Nephron progenitor cell (in vitro differentiated cells): ENCODE measurements around the gene CBARP.

Source experiments
- DNase-seq: peaks from one replicate; pipeline ENCODE4 v3.0.0; 2021
- H3K27ac Mint-ChIP-seq: 2 replicates; pipeline ENCODE4 v1.8.0; 2021; ENCODE audit warnings: mild to moderate bottlenecking, moderate library complexity, mixed read lengths
- H3K27me3 Mint-ChIP-seq: 2 replicates; pipeline ENCODE4 v1.8.0; 2021; ENCODE audit warnings: mild to moderate bottlenecking, low read depth, mixed read lengths; ENCODE audit not compliant: poor library complexity
- H3K36me3 Mint-ChIP-seq: 2 replicates; pipeline ENCODE4 v1.8.0; 2021; ENCODE audit warnings: low read depth, mixed read lengths
- H3K4me1 Mint-ChIP-seq: 2 replicates; pipeline ENCODE4 v1.8.0; 2021; ENCODE audit warnings: mixed read lengths
- H3K4me3 Mint-ChIP-seq: 2 replicates; pipeline ENCODE4 v1.8.0; 2021; ENCODE audit warnings: mild to moderate bottlenecking, moderate library complexity, mixed read lengths
- H3K9me3 Mint-ChIP-seq: 2 replicates; pipeline ENCODE4 v1.8.0; 2021; ENCODE audit warnings: mild to moderate bottlenecking, moderate library complexity, mixed read lengths
- TF ChIP-seq, protein P1 (sequence below): fragments of 200-600 bp; sonication (generic); IDR thresholded peaks from 2 replicates; pipeline ENCODE4 v1.5.0; 2021; ENCODE audit warnings: antibody characterized with exemption

The CBARP gene

DNA sequence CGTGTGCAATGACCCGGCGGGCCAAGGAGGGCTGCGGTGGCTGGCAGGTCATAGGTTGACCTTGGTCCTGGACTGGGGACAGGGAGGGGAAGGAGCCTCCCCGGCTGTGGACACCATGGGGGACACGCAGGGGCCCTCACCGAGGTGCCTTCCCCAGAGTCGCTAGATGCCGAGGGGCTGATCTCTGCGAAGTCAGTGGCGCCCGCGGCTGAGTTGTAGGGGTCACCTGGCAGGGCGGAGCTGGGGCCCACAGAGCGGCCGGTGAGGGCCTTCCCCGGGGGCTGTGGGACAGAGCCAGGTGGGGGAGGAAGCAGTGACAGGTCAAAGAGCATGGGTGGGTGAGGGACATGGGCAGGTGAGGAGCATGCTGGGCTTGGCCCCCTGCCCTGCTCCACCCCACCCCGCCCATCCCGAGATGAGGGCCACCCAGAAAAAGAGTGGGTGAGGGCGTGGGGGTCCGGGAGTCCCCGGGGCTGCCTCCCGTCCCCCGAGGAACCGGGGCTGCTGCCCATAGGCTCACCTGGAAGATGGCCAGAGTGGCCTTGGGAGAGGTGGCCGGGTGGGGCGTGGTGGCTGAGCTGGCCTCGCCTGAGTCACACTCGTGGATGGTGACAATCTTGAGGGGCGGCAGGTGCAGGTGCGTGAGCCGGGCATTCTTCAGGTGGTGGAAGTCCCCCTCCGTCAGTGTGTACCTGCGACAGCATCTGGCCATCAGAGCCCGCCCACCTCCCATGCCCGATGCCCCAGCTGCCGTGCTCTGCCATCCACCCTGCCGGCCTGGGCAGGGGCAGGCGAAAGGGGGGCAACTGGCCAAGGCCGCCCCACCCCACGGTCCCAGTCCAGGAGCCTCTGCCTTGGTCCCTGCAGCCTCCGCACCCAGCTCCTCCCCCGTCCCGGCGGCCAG is 3.5 kb downstream of the CBARP start:
- no peaks in the 10 kb centered on the region for H3K9me3 Mint-ChIP-seq
- no peaks in the 10 kb centered on the region for H3K27me3 Mint-ChIP-seq
- peaks cover 26% of the 10 kb centered on the region for H3K4me1 Mint-ChIP-seq
- H3K36me3 Mint-ChIP-seq: no peaks in the 10 kb centered on the region
- TF ChIP-seq, protein P1, sequence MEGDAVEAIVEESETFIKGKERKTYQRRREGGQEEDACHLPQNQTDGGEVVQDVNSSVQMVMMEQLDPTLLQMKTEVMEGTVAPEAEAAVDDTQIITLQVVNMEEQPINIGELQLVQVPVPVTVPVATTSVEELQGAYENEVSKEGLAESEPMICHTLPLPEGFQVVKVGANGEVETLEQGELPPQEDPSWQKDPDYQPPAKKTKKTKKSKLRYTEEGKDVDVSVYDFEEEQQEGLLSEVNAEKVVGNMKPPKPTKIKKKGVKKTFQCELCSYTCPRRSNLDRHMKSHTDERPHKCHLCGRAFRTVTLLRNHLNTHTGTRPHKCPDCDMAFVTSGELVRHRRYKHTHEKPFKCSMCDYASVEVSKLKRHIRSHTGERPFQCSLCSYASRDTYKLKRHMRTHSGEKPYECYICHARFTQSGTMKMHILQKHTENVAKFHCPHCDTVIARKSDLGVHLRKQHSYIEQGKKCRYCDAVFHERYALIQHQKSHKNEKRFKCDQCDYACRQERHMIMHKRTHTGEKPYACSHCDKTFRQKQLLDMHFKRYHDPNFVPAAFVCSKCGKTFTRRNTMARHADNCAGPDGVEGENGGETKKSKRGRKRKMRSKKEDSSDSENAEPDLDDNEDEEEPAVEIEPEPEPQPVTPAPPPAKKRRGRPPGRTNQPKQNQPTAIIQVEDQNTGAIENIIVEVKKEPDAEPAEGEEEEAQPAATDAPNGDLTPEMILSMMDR: no peak
- no peak overlapping the region for H3K27ac Mint-ChIP-seq
- DNase-seq: no peak
- no peak overlapping the region for H3K4me3 Mint-ChIP-seq

- no peak for DNase-seq
- H3K4me1 Mint-ChIP-seq: peaks cover 15% of the 10 kb centered on the region
- TF ChIP-seq, protein P1: no peak
- no peaks in the 10 kb centered on the region for H3K27me3 Mint-ChIP-seq
- peaks cover 1% of the 10 kb centered on the region for H3K36me3 Mint-ChIP-seq
- H3K9me3 Mint-ChIP-seq: no peaks in the 10 kb centered on the region
- H3K27ac Mint-ChIP-seq: no peak overlapping the region
- no peak overlapping the region for H3K4me3 Mint-ChIP-seq
Measured at GRCh38 chr19:1233115-1233667, 4.6 kb downstream of the CBARP start.

DNA sequence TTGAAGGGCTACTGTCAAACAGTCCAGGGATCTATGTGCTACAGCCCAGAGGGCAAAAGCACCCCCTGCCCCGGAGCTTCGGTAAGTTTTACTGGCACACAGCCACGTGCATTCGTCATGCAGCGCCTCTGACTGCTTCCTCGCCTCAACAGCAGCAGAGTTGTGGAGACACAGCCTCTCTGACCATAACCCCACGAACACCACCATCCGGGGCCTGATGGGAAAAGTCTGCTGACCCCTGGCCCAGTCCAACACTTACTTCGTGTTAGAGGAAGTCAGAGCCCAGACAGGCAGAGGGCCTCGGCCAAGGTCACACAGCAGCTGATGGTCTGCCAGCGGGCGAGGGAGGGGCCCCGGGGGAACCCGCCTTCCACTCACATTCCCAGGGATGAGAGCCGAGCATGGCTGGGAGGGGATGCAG is 5.1 kb downstream of the CBARP start:
- DNase-seq: no peak
- H3K27me3 Mint-ChIP-seq: no peaks in the 10 kb centered on the region
- H3K4me1 Mint-ChIP-seq: peaks cover 15% of the 10 kb centered on the region
- TF ChIP-seq, protein P1: no peak
- H3K27ac Mint-ChIP-seq: no peak overlapping the region
- no peaks in the 10 kb centered on the region for H3K9me3 Mint-ChIP-seq
- no peak overlapping the region for H3K4me3 Mint-ChIP-seq
- peaks cover 5% of the 10 kb centered on the region for H3K36me3 Mint-ChIP-seq

DNA sequence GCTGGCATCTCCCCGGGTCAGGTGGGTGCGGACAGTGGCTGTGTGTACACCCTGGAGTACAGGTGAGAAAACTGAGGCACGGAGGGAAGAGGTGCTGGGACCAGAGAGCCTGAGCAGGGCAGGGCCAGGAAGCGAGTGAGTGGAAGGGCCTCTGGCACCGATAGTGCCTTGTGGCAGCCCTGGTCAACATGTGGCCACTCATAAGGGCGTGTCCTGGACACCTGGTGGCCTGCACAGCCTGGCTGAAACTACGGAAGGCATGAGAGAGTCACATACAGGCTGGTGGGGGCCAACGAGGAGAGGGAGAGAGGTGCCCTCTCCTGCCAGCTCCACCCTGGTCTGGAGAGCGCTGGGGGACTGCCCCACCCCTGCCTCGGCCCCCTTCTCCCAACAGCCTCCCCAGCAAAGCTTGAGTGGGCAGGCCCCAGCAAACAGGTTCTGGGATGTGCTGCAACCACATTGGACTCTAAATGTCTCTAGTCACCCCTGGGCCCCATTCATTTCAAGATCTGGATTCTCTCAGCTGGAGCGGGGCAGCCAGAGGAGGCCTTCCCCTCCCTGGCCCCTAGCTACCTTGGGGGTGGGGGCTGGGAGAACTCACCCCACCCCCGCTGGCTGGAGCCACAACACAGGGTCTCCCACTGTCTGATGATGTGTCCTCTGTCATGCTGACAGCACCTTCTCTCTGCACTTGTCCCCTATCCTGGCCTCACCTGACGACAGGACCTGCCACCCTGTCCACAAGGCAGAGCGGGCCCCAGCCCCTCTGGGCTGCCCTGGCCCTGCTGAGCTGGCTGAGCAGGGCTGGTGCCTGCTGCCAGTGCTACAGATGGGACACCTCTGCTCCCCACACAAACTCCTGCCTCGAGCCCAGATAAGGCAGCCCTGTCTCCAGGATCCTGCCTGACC is 5.8 kb downstream of the CBARP start:
- DNase-seq: no peak
- Mint-ChIP-seq H3K36me3 (peaks cover 5% of the 10 kb centered on the region), H3K4me3 (no peak overlapping the region), H3K27me3 (no peaks in the 10 kb centered on the region), H3K9me3 (no peaks in the 10 kb centered on the region), H3K27ac (no peak overlapping the region), H3K4me1 (peaks cover 15% of the 10 kb centered on the region)
- TF ChIP-seq, protein P1: no peak

GRCh38 chr19:1230783-1231489 is 6.9 kb downstream of the CBARP start:
- Mint-ChIP-seq H3K36me3 (peaks cover 5% of the 10 kb centered on the region), H3K4me3 (no peak overlapping the region), H3K27me3 (no peaks in the 10 kb centered on the region), H3K9me3 (no peaks in the 10 kb centered on the region), H3K4me1 (peaks cover 15% of the 10 kb centered on the region), H3K27ac (no peak overlapping the region)
- no peak for DNase-seq
- TF ChIP-seq, protein P1: no peak
